ENCODE results near the gene NGEF. TPM values are rescaled to one million over a fixed set of nuclear protein-coding genes. Genes with fewer than 3 reads are reported as not detected.
"Not testable (repeated sequence)": the region's sequence is repeated elsewhere in the genome, so short reads cannot be mapped to it uniquely, and the experiment has no call there.

The NGEF gene
- total RNA-seq, 1 donor from 2014 or later, result 0.53 TPM

DNA sequence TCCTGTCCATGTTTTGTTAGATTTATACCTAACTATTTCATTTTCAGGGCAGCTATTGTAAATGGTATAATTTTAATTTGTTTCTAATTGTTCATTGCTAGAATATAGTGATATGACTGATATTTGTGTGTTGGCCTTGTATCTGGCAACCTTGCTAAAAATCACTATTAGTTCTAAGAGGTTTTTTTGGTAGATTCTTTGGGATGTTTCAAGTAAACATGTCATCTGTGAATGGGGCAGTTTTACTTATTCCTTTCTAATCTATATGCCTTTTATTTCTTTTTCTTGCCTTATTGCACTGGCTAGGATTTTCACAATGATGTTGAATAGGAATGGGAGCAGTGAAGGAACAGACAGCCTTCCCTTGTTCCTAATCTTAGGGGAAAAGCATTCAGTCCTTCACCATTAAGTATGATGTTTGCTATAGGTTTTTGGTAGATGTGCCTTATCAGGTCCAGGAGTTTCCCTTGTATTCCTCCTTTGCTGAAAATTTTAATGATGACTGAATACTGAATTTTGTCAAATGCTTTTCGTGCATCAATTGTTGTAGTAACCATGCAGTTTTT, 101.3 kb downstream of the NGEF start:
- peaks cover 3% of the 10 kb centered on the region for H3K27me3 ChIP-seq (ENCODE audit: control insufficient read depth, insufficient read depth, low read length)
- no peaks in the 10 kb centered on the region for H3K36me3 ChIP-seq (ENCODE audit: control insufficient read depth, insufficient read depth, low read length)
- H3K4me3 ChIP-seq (ENCODE audit: low read depth, low read length), result no peak overlapping the region
- DNase-seq (ENCODE audit: low read depth) (no peak), FAIRE-seq (no peak)
- TF ChIP-seq, protein P1, sequence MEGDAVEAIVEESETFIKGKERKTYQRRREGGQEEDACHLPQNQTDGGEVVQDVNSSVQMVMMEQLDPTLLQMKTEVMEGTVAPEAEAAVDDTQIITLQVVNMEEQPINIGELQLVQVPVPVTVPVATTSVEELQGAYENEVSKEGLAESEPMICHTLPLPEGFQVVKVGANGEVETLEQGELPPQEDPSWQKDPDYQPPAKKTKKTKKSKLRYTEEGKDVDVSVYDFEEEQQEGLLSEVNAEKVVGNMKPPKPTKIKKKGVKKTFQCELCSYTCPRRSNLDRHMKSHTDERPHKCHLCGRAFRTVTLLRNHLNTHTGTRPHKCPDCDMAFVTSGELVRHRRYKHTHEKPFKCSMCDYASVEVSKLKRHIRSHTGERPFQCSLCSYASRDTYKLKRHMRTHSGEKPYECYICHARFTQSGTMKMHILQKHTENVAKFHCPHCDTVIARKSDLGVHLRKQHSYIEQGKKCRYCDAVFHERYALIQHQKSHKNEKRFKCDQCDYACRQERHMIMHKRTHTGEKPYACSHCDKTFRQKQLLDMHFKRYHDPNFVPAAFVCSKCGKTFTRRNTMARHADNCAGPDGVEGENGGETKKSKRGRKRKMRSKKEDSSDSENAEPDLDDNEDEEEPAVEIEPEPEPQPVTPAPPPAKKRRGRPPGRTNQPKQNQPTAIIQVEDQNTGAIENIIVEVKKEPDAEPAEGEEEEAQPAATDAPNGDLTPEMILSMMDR (IDR thresholded peaks at IDR 0.05; ENCODE audit: insufficient read depth, low read length, severe bottlenecking), result no peak

DNA sequence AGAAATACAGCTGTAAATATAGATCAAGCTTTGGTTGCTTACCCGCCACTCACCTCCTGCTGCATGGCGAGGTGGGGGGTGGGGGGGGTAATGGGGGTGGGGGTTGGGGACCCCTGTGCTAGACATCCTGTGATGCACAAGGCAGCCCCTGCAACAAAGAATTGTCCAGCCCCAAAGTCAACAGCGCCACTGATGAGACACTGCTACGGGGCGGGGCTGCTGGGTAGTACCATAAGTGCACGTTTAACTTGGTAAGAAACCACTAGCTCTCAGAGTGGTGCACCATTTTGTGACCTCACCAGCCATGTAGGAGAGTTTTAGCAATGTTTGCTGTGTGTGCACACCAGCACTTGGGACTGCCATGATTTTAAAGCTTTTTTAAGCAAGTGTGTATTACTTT, 102.7 kb downstream of the NGEF start:
- Histone ChIP-seq H3K36me3 (ENCODE audit: control insufficient read depth, insufficient read depth, low read length) (no peaks in the 10 kb centered on the region), H3K27me3 (ENCODE audit: control insufficient read depth, insufficient read depth, low read length) (no peaks in the 10 kb centered on the region), H3K4me3 (ENCODE audit: low read depth, low read length) (no peak overlapping the region)
- DNase-seq (ENCODE audit: low read depth) (no peak), FAIRE-seq (no peak)
- TF ChIP-seq, protein P1 (IDR thresholded peaks at IDR 0.05; ENCODE audit: insufficient read depth, low read length, severe bottlenecking), result no peak

DNA sequence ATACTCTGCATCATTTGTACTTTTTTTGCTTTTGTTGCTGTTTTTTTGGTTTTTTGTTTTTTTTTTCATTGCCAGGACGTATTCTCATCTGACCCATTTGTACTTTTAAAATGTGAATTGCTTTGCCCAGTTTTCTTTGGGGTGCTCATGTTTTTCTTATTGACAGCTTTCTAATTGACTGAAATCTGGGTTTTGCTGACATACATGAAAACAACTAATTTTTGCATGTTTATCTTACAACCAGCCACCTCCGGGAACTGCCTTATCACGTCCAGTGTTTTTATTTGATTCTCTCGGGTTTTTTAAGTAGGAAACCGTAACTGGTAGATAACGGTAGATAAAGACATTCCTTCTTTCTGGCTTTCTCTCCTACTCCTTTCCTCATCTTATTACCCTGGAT, 104.4 kb downstream of the NGEF start:
- no peak for FAIRE-seq
- no peak overlapping the region for H3K4me3 ChIP-seq (ENCODE audit: low read depth, low read length)
- TF ChIP-seq, protein P1 (IDR thresholded peaks at IDR 0.05; ENCODE audit: insufficient read depth, low read length, severe bottlenecking), result no peak

DNA sequence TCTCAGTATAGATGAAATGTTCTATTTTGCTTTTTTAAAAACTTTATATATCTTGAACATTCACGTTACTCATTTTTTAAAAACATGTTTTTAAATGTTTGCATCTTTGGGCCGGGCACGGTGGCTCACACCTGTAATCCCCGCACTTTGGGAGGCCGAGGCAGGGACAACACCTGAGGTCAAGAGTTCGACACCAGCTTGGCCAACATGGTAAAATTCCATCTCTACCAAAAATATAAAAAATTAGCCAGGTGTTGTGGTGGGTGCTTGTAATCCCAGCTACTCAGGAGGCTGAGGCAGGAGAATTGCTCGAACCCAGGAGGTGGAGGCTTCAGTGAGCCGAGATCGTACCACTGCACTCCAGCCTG, 105.4 kb downstream of the NGEF start:
- DNase-seq (ENCODE audit: low read depth); H3K36me3 ChIP-seq (ENCODE audit: control insufficient read depth, insufficient read depth, low read length); FAIRE-seq; H3K4me3 ChIP-seq (ENCODE audit: low read depth, low read length); H3K27me3 ChIP-seq (ENCODE audit: control insufficient read depth, insufficient read depth, low read length): not testable (repeated sequence)

More for the DNA sequence above, 104.4 kb downstream of the NGEF start:
- H3K27me3 ChIP-seq (ENCODE audit: control insufficient read depth, insufficient read depth, low read length), result no peaks in the 10 kb centered on the region
- H3K36me3 ChIP-seq (ENCODE audit: control insufficient read depth, insufficient read depth, low read length), result no peaks in the 10 kb centered on the region
- DNase-seq (ENCODE audit: low read depth), result no peak

DNA sequence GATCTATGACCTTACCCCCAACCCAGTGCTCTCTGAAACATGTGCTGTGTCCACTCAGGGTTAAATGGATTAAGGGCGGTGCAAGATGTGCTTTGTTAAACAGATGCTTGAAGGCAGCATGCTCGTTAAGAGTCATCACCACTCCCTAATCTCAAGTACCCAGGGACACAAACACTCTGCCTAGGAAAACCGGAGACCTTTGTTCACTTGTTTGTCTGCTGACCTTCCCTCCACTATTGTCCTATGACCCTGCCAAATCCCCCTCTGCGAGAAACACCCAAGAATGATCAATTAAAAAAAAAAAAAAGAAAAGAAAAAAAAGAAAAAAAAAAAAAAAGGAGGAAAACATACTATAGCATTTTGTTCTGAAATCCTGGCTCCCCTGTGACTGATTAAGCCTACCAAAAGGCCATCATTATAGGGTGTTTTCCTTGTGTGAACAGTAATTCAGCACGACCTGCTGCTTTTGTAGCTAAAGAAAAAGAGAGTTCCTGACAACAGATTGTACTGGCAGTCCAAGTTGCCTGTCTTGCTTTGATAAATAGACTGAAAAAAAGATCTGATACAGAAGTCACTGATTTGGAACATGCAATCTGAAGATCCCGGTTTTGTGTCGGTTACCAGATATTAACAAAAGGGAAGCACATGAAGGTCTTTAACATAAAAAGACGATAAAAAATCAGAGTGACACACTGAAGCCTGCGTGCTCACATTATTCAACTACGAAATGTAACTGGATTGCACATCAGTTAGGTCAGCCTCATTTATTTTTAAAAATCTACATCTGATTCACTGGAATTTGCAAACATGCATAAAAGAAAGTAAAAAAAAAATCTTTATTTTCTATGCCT, 106.0 kb downstream of the NGEF start:
- not testable (repeated sequence) for H3K36me3 ChIP-seq (ENCODE audit: control insufficient read depth, insufficient read depth, low read length); H3K27me3 ChIP-seq (ENCODE audit: control insufficient read depth, insufficient read depth, low read length); H3K4me3 ChIP-seq (ENCODE audit: low read depth, low read length); FAIRE-seq; DNase-seq (ENCODE audit: low read depth)

DNA sequence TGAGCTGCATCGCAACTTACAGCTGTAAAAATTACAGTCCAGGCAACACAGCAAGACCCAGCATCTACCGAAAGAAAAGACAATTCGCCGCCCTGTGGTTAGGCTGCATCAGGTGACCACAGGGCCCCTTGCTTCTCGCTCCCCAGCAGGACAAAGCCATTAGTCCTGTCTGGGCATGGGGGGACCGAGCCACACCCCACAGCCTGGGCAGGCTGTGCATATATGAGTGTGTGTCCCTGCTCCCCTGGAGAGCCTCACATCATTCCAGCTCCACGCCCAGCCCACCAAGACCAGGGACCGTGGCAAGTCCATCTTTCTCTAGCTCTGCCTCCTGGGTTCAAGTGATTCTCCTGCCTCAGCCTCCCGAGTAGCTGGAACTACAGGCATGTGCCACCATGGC, 109.1 kb downstream of the NGEF start:
- H3K36me3 ChIP-seq (ENCODE audit: control insufficient read depth, insufficient read depth, low read length), result no peaks in the 10 kb centered on the region
- FAIRE-seq (no peak), DNase-seq (ENCODE audit: low read depth) (no peak)
- TF ChIP-seq, protein P1 (IDR thresholded peaks at IDR 0.05; ENCODE audit: insufficient read depth, low read length, severe bottlenecking), result no peak
- H3K27me3 ChIP-seq (ENCODE audit: control insufficient read depth, insufficient read depth, low read length), result no peaks in the 10 kb centered on the region
- H3K4me3 ChIP-seq (ENCODE audit: low read depth, low read length), result no peak overlapping the region
